GM19395 (cell line): ENCODE data around the gene TNNI3.
"Not testable (repeated sequence)": the region's sequence is repeated elsewhere in the genome, so short reads cannot be mapped to it uniquely, and the experiment has no call there.

Experiments
- ATAC-seq: cut with Tn5 transposase; IDR thresholded peaks from one replicate; pipeline ENCODE4 v1.9.1; 2021; ENCODE audit warnings: mild to moderate bottlenecking, moderate library complexity; ENCODE audit not compliant: unreplicated experiment

The TNNI3 gene

GRCh38 chr19:55114566-55115145 lies 42.9 kb downstream of the TNNI3 start:
- no peak for ATAC-seq

GRCh38 chr19:55113570-55114039 lies 43.9 kb downstream of the TNNI3 start:
- no peak for ATAC-seq

GRCh38 chr19:55112777-55113569 lies 44.6 kb downstream of the TNNI3 start:
- no peak for ATAC-seq

DNA sequence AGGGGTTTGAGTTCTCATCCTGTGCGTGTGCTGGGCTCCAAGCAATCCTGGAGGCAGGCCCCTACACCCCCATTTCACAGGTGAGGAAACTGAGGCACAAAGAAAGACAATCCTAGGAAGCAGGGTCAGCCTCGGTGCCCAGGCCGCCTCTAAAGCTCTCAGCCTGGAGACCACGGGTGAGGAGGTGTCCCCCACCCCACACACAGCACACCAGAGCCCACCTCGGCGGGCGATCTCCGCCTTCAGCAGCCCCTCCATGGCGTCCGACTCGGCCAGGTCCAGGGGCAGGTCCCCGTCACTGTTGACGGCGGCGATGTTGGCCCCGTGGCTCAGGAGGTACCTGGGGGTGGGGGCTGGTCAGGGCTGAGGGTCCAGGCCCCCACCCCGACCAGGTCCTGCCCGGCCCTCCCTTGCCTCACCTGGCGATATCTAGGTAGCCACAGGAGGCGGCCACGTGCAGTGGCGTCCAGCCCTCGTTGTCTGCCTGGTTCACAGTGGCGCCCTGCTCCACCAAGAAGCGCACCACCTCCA lies 45.2 kb downstream of the TNNI3 start:
- ATAC-seq = no peak

DNA sequence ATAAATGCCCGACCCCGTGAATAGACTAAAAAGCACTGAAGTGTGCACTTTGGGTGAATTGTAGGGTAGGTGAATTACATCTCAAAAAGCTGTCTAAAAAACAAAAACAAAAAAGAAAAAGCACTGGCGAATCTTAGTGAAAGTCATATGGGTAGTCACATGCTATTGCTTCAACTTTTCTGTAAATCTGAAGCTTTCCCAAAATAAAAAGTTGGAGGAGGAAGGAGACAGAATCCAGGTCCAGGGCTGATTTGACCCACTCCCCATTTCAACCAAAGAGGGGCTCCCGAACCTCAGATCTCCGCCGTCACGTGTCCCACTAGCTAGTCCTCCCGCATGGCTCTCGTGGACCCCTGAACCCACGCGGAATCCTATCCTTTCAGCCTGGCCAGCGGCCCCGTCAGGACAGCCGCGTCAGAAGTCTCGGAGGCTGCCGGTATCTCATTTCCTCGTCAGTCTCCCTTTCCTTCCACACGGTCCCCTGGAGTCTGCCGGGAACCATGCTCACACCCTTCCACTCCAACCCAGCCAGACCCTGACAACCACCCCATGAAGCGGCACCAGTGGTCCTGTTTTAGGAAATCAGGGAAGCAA lies 46.2 kb downstream of the TNNI3 start:
- ATAC-seq = no peak

GRCh38 chr19:55109527-55110291 lies 47.8 kb downstream of the TNNI3 start:
- ATAC-seq = no peak

DNA sequence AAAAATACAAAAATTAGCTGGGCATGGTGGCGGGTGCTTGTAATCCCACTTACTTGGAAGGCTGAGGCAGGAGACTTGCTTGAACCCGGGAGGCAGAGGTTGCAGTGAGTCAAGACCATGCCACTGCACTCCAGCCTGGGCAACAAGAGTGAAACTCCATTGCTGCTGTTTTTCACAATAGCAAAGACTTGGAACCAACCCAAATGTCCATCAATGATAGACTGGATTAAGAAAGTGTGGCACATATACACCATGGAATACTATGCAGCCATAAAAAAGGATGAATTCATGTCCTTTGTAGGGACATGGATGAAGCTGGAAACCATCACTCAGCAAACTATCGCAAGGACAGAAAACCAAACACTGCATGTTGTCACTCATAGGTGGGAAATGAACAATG lies 50.3 kb downstream of the TNNI3 start:
- ATAC-seq = not testable (repeated sequence)

DNA sequence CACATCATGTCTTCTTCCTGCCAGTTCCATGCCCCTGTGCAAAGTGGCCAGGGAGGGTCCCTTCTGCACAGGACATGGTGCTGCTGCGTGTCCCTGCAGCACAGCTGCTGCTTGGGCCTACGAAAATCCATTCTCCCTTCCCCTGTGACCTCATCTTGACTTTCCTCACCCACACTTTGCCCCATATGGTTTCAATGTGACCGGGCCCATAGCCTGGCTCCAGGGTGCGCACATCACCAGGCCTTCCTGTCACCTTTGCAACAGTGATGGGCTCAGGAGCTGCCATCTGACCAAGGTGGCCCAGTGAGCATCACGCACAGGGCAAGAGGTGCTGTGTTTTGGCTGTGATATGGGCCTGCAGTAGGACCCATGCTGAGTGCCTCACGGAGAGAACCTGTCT lies 50.9 kb downstream of the TNNI3 start:
- ATAC-seq = no peak

DNA sequence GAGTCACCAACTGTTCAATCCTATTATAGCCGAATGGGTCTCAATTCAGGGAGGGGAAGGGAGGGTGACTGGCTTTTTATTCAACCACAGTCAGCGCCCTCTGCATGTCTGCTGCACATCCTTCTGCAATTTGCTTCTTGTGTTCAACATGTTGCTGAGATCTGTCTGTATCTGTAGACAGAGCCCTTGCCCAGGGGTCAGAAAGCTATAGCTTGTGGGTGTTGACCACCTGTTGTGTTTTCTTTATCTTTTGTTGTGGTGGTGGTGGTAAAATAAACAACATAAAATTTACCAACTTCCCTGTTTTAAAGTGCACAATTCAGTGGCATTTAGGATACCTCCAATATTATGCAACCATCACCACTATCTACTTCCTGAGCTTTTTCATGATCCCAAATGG lies 52.3 kb downstream of the TNNI3 start:
- ATAC-seq = no peak

GRCh38 chr19:55103190-55103589 lies 54.3 kb downstream of the TNNI3 start:
- no peak for ATAC-seq
